SK-N-SH (cell line): ENCODE results near the gene WWOX. TPM values are rescaled to one million over a fixed set of nuclear protein-coding genes. Genes with fewer than 3 reads are reported as not detected.

Experiments
- CTCF ChIA-PET: fragments of 300-600, 350-600 bp; formaldehyde crosslinking; extraction: SDS; loops from one replicate; lab custom pipeline; 2021; lab: Yijun Ruan, JAX
- POLR2A ChIA-PET: fragments of 350-600 bp; sonication (Branson Sonifier 250); formaldehyde crosslinking; extraction: SDS; loops from one replicate; lab custom pipeline; 2020; ENCODE audit warnings: antibody characterized with exemption, inconsistent platforms; lab: Yijun Ruan, JAX
- DNase-seq: peaks from one replicate; pipeline ENCODE4 v3.0.0; 2012
- H2AFZ ChIP-seq: fragments of 200-600 bp; sonication (generic); 2 replicates; pipeline ENCODE4 v1.8.1; 2016; ENCODE audit warnings: antibody characterized with exemption, mild to moderate bottlenecking, low read depth
- H3F3A ChIP-seq: fragments of 200-600 bp; sonication (generic); replicated peaks from 2 replicates; pipeline ENCODE3; 2016; ENCODE audit warnings: antibody characterized with exemption, mild to moderate bottlenecking; ENCODE audit not compliant: insufficient read depth
- H3K27ac ChIP-seq, 2 experiments: fragments of 200-500 bp in 1 of 2; fragments of 200-600 bp in 1 of 2; sonication (Bioruptor generic) in 1 of 2; sonication (generic), shearing (Covaris generic) in 1 of 2; 2 replicates each; pipeline versions ENCODE4 v1.5.1 to v1.6.1; 2014 to 2016; ENCODE audit warnings: low read depth in 2 of 2, inconsistent platforms in 1 of 2, low read length in 1 of 2, mild to moderate bottlenecking in 1 of 2, mixed read lengths in 1 of 2
- H3K27me3 ChIP-seq: fragments of 200-600 bp; sonication (generic), shearing (Covaris generic); 2 replicates; pipeline ENCODE4 v1.6.1; 2016; ENCODE audit warnings: mixed run types; ENCODE audit not compliant: insufficient read depth
- H3K36me3 ChIP-seq, 2 experiments: fragments of 200-500 bp in 1 of 2; fragments of 200-600 bp in 1 of 2; sonication (Bioruptor generic) in 1 of 2; sonication (generic) in 1 of 2; replicated peaks in 1 of 2; 2 replicates each; pipeline versions ENCODE3 to v1.5.1; 2014 to 2016; ENCODE audit warnings: low read length in 1 of 2, mild to moderate bottlenecking in 1 of 2; ENCODE audit not compliant: insufficient read depth in 2 of 2, control insufficient read depth in 1 of 2
- H3K4me1 ChIP-seq, 2 experiments: fragments of 200-500 bp in 1 of 2; fragments of 200-600 bp in 1 of 2; sonication (Bioruptor generic) in 1 of 2; sonication (generic), shearing (Covaris generic) in 1 of 2; 2 replicates each; pipeline versions ENCODE4 v1.5.1 to v1.6.1; 2014 to 2016; ENCODE audit warnings: low read depth in 1 of 2, low read length in 1 of 2, mixed run types in 1 of 2; ENCODE audit not compliant: insufficient read depth in 2 of 2, control insufficient read depth in 1 of 2
- H3K4me2 ChIP-seq: fragments of 200-600 bp; sonication (generic), shearing (Covaris generic); 2 replicates; pipeline ENCODE4 v1.6.1; 2017; ENCODE audit warnings: mixed run types
- H3K4me3 ChIP-seq, 2 experiments: fragments of 200-500 bp in 1 of 2; fragments of 200-600 bp in 1 of 2; sonication (Bioruptor generic) in 1 of 2; sonication (generic), shearing (Covaris generic) in 1 of 2; 2 replicates each; pipeline versions ENCODE4 v1.5.1 to v1.8.1; 2014 to 2016; ENCODE audit warnings: low read depth in 2 of 2, inconsistent platforms in 1 of 2, low read length in 1 of 2, mild to moderate bottlenecking in 1 of 2, mixed read lengths in 1 of 2, moderate library complexity in 1 of 2
- H3K79me2 ChIP-seq: fragments of 200-600 bp; sonication (generic); 2 replicates; pipeline ENCODE4 v1.8.1; 2017; ENCODE audit warnings: mild to moderate bottlenecking; ENCODE audit not compliant: insufficient read depth
- H3K9ac ChIP-seq: fragments of 200-600 bp; sonication (generic); 2 replicates; pipeline ENCODE4 v1.6.1; 2017; ENCODE audit warnings: mixed run types
- H3K9me2 ChIP-seq: fragments of 200-600 bp; sonication (generic); 2 replicates; pipeline ENCODE4 v1.6.1; 2017; ENCODE audit warnings: mixed run types
- H3K9me3 ChIP-seq: fragments of 200-600 bp; sonication (generic); 2 replicates; pipeline ENCODE4 v1.6.1; 2017; ENCODE audit warnings: mixed run types, mild to moderate bottlenecking, moderate library complexity
- H4K20me1 ChIP-seq: fragments of 200-600 bp; sonication (generic); 2 replicates; pipeline ENCODE4 v1.6.1; 2017; ENCODE audit warnings: mild to moderate bottlenecking, mixed run types; ENCODE audit not compliant: insufficient read depth
- CHD2 ChIP-seq: fragments of 150-350 bp; IDR thresholded peaks from 2 replicates; pipeline ENCODE4 v1.6.1; 2018; ENCODE audit warnings: low read length; ENCODE audit not compliant: partially characterized antibody
- EZH2phosphoT487 ChIP-seq: fragments of 200-600 bp; sonication (generic); IDR thresholded peaks from 2 replicates; pipeline ENCODE4 v1.6.1; 2017; ENCODE audit warnings: low read depth, mixed run types, mild to moderate bottlenecking, antibody characterized with exemption, moderate library complexity, borderline replicate concordance
- FOSL2 ChIP-seq: IDR thresholded peaks from 2 replicates; pipeline ENCODE4 v1.4.0; 2012; ENCODE audit warnings: low read depth, mild to moderate bottlenecking, moderate library complexity, borderline replicate concordance
- FOXJ3 ChIP-seq: sonication (generic); formaldehyde crosslinking; IDR thresholded peaks from 2 replicates; pipeline ENCODE4 v1.5.1; 2020; ENCODE audit warnings: mild to moderate bottlenecking, missing genetic modification reagents
- FOXM1 ChIP-seq: IDR thresholded peaks from 2 replicates; pipeline ENCODE4 v1.4.0; 2012; ENCODE audit warnings: low read depth, mild to moderate bottlenecking
- GABPA ChIP-seq: IDR thresholded peaks from 2 replicates; pipeline ENCODE4 v1.4.0; 2012; ENCODE audit warnings: low read depth, mild to moderate bottlenecking
- GATA2 ChIP-seq: sonication (generic); formaldehyde crosslinking; IDR thresholded peaks from 2 replicates; pipeline ENCODE4 v1.5.0; 2020; ENCODE audit warnings: mild to moderate bottlenecking, missing genetic modification reagents
- IRF3 ChIP-seq: fragments of 150-350 bp; IDR thresholded peaks from 2 replicates; pipeline ENCODE4 v1.6.1; 2016; ENCODE audit warnings: mild to moderate bottlenecking, low read depth, low read length
- JUND ChIP-seq: IDR thresholded peaks from 2 replicates; pipeline ENCODE4 v1.4.0; 2012
- MEF2A ChIP-seq: IDR thresholded peaks from 2 replicates; pipeline ENCODE4 v1.4.0; 2012; ENCODE audit warnings: low read depth, borderline replicate concordance
- PBX3 ChIP-seq: IDR thresholded peaks from 2 replicates; pipeline ENCODE4; 2012
- TAF1 ChIP-seq: IDR thresholded peaks from 2 replicates; pipeline ENCODE4 v1.6.1; 2012; ENCODE audit warnings: low read depth, mild to moderate bottlenecking, low read length, moderate library complexity, borderline replicate concordance
- TCF12 ChIP-seq: IDR thresholded peaks from 2 replicates; pipeline ENCODE4 v1.4.0; 2012
- USF1 ChIP-seq: IDR thresholded peaks from 2 replicates; pipeline ENCODE4 v1.4.0; 2012; ENCODE audit warnings: low read depth, borderline replicate concordance
- USF2 ChIP-seq: fragments of 150-350 bp; IDR thresholded peaks from 2 replicates; pipeline ENCODE4 v1.6.1; 2017; ENCODE audit warnings: antibody characterized with exemption, low read length, low read depth, borderline replicate concordance
- YY1 ChIP-seq: IDR thresholded peaks from 2 replicates; pipeline ENCODE4 v1.4.0; 2012; ENCODE audit warnings: low read depth, mild to moderate bottlenecking
- ZBTB33 ChIP-seq: IDR thresholded peaks from 2 replicates; pipeline ENCODE4 v1.4.0; 2012; ENCODE audit warnings: low read depth, borderline replicate concordance
- WGBS: methylation state at CpG from one replicate; pipeline ENCODE4 v1.1.6; 2017; ENCODE audit warnings: low lambda C conversion rate; 5-methylcytosine and 5-hydroxymethylcytosine counted together
- polyA plus RNA-seq, 3 experiments: library from polyadenylated mRNA; depleted of rRNA; stranded (reverse); fragments of >200 nt; gene quantifications; 2 replicates each; pipeline ENCODE4 v1.2.3, GENCODE V29; 2012
- TF ChIP-seq, protein P1 (sequence below): IDR thresholded peaks from 2 replicates; pipeline ENCODE4 v1.4.0; 2012; ENCODE audit warnings: low read depth
- TF ChIP-seq, protein P2 (sequence below): IDR thresholded peaks from 2 replicates; pipeline ENCODE4 v1.6.1; 2012; ENCODE audit warnings: mild to moderate bottlenecking, low read depth, low read length, moderate library complexity
- TF ChIP-seq, protein P3 (sequence below): fragments of 200-600 bp; sonication (generic); IDR thresholded peaks from 2 replicates; pipeline ENCODE4 v1.6.1; 2017; ENCODE audit warnings: antibody characterized with exemption, mild to moderate bottlenecking, moderate library complexity

WWOX gene
- polyA plus RNA-seq, 1 of the 3 experiments (the other 2 are of a cell fraction): 10.8 TPM

DNA sequence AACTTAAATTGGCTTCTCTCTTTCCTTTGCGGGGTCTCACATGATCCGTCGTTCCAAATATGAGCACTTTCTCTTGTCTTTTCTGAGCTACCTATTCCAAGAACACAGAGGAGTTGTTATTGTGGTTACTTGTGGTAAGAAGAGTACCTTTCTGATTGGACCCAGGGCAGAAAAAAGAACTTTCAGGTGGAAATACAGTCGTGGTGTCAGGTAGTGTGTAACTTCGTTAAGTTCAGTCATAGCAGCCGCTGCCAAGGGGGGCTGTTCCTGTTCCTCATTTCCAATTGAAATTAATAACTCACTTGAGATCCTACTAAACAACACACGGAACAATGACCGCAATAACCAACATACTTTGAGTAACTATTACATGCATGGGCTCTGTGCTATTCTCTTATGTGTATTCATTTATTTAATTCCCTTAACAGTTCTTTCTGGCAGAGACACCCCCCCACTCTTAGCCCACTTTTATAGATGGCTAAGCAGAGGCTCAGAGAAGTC, 819.4 kb downstream of the WWOX start:
- Histone ChIP-seq H3K36me3 (no peaks in the 10 kb centered on the region), H3K4me3 (no peak overlapping the region), H3F3A (no peaks in the 10 kb centered on the region), H3K9me2 (no peaks in the 10 kb centered on the region), H3K4me2 (no peak overlapping the region), H3K27ac (no peak overlapping the region), H3K9ac (no peak overlapping the region), H3K27me3 (no peaks in the 10 kb centered on the region), H3K79me2 (no peaks in the 10 kb centered on the region), H3K4me1 (no peaks in the 10 kb centered on the region; a peak in 1 of 4 replicates), H2AFZ (no peak overlapping the region), H3K9me3 (no peaks in the 10 kb centered on the region; the same call in 1 of the 2 replicates), H4K20me1 (no peaks in the 10 kb centered on the region)
- CTCF ChIA-PET: no interaction called here
- POLR2A ChIA-PET: no interaction called here
- TF ChIP-seq IRF3 (no peak), GATA2 (CRISPR knock-in tag) (no peak), USF1 (no peak), TCF12 (no peak), FOSL2 (no peak), TAF1 (no peak), FOXM1 (no peak), GABPA (no peak), USF2 (no peak), EZH2phosphoT487 (no peak), PBX3 (no peak), JUND (no peak), ZBTB33 (no peak), CHD2 (no peak), MEF2A (no peak), FOXJ3 (CRISPR knock-in tag) (no peak), YY1 (no peak)
- TF ChIP-seq, protein P1, sequence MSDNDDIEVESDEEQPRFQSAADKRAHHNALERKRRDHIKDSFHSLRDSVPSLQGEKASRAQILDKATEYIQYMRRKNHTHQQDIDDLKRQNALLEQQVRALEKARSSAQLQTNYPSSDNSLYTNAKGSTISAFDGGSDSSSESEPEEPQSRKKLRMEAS: no peak
- TF ChIP-seq, protein P2, sequence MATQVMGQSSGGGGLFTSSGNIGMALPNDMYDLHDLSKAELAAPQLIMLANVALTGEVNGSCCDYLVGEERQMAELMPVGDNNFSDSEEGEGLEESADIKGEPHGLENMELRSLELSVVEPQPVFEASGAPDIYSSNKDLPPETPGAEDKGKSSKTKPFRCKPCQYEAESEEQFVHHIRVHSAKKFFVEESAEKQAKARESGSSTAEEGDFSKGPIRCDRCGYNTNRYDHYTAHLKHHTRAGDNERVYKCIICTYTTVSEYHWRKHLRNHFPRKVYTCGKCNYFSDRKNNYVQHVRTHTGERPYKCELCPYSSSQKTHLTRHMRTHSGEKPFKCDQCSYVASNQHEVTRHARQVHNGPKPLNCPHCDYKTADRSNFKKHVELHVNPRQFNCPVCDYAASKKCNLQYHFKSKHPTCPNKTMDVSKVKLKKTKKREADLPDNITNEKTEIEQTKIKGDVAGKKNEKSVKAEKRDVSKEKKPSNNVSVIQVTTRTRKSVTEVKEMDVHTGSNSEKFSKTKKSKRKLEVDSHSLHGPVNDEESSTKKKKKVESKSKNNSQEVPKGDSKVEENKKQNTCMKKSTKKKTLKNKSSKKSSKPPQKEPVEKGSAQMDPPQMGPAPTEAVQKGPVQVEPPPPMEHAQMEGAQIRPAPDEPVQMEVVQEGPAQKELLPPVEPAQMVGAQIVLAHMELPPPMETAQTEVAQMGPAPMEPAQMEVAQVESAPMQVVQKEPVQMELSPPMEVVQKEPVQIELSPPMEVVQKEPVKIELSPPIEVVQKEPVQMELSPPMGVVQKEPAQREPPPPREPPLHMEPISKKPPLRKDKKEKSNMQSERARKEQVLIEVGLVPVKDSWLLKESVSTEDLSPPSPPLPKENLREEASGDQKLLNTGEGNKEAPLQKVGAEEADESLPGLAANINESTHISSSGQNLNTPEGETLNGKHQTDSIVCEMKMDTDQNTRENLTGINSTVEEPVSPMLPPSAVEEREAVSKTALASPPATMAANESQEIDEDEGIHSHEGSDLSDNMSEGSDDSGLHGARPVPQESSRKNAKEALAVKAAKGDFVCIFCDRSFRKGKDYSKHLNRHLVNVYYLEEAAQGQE: no peak
- TF ChIP-seq, protein P3, sequence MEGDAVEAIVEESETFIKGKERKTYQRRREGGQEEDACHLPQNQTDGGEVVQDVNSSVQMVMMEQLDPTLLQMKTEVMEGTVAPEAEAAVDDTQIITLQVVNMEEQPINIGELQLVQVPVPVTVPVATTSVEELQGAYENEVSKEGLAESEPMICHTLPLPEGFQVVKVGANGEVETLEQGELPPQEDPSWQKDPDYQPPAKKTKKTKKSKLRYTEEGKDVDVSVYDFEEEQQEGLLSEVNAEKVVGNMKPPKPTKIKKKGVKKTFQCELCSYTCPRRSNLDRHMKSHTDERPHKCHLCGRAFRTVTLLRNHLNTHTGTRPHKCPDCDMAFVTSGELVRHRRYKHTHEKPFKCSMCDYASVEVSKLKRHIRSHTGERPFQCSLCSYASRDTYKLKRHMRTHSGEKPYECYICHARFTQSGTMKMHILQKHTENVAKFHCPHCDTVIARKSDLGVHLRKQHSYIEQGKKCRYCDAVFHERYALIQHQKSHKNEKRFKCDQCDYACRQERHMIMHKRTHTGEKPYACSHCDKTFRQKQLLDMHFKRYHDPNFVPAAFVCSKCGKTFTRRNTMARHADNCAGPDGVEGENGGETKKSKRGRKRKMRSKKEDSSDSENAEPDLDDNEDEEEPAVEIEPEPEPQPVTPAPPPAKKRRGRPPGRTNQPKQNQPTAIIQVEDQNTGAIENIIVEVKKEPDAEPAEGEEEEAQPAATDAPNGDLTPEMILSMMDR: no peak
- DNase-seq: no peak
- WGBS: 61% methylated on average over 8 of the region's 8 CpGs
